Hematopoietic multipotent progenitor cell treated with erythropoietin and hydrocortisone succinate and interleukin-3 and kit ligand, for 15 days (in vitro differentiated cells): ENCODE measurements around the gene HIGD1B.

Experiments
- DNase-seq: peaks from one replicate; pipeline ENCODE4 v3.0.0-alpha.2; 2015; ENCODE audit warnings: low spot score

Gene HIGD1B

DNA sequence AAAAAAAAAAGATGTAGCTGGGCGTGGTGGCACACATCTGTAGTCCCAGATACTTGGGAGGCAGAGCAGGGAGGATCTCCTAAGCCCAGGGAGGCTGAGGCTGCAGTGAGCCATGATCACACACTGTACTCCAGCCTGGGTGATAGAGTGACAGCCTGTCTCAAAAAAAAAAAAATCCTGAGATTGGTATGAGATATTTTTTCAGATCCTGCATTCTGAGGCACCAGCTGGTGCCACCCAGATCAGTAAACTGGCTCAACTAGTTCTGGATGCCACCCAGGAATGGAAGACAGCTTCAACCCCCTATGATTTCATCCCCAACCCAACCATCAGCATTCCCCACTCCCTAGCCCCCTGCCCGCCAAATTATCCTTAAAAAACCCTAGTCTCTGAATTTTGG, 10.5 kb upstream of the HIGD1B start:
- DNase-seq: no peak

DNA sequence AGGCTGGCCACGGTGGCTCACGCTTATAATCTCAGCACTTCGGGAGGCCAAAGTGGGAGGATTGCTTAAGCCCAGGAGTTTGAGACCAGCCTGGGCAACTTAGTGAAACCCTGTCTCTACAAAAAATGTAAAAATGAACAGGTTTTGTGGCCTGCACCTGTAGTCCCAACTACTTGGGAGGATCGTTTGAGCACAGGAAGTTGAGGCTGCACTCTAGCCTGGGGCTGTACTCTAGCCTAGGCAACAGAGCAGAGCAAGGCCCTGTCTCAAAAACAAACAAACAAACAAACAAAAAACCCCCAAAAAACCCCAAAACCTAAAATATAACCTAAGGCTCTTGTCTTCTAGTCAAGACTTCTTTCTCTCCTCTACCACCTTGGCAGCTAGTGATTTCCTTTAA, 7.4 kb upstream of the HIGD1B start:
- DNase-seq: no peak

GRCh38 chr17:44840936-44841335, 6.7 kb upstream of the HIGD1B start:
- DNase-seq: no peak

- DNase-seq: no peak
Measured at GRCh38 chr17:44842748-44843147, 4.9 kb upstream of the HIGD1B start.

- no peak for DNase-seq
Measured at GRCh38 chr17:44844390-44844830, 3.3 kb upstream of the HIGD1B start.

GRCh38 chr17:44846206-44846605, 1.5 kb upstream of the HIGD1B start:
- no peak for DNase-seq

- DNase-seq: no peak
Measured at GRCh38 chr17:44848257-44848795, 643 bp downstream of the HIGD1B start.

DNA sequence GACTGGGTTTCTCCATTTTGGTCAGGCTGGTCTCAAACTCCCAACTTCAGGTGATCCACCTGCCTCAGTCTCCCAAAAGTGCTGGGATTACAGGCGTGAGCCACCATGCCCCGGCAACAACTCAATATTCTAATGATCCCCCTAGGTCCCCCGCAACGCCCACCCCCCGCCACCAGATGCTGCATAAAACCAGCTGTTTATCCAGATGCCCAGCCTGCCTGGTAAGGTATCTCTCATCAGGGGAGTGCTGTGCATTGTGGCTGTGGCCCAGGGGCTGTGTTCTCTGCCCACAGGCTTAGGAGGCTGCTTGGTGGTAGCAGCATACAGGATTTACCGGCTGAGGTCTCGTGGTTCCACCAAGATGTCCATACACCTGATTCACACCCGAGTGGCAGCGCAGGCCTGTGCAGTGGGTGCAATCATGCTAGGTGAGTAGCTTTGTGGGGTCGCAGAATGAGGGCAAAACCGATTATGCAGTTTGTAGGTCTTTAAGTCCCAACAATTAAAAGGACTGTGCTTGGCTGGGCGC, 1.3 kb downstream of the HIGD1B start:
- DNase-seq: no peak

- no peak for DNase-seq
Measured at GRCh38 chr17:44850025-44850424, 2.3 kb downstream of the HIGD1B start.

DNA sequence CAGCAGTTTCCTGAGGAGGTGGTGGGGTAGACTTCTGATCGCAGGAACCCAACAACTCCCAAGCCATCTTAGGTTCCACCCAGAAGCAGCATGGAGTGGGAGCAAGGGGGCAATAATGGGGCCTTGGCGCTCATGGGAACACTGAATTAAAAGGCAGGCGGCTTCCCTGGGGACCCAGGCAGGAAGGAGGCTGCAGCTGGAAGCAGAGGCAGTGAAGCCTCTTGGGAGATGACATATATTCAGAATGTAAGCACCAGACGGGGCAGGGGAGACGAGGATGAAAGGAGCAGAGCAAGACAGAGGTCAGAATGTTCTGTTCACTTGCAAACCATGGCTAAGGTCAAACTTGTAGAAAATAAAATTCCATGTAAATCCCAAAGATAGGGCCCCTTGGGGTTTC, 2.9 kb downstream of the HIGD1B start:
- DNase-seq: no peak

- DNase-seq: no peak
Measured at GRCh38 chr17:44854192-44854591, 6.5 kb downstream of the HIGD1B start.

GRCh38 chr17:44859701-44860100, 12.0 kb downstream of the HIGD1B start:
- DNase-seq: no peak

- no peak for DNase-seq
Measured at GRCh38 chr17:44862278-44862914, 14.7 kb downstream of the HIGD1B start.

- no peak for DNase-seq
Measured at GRCh38 chr17:44863061-44863918, 15.6 kb downstream of the HIGD1B start.

GRCh38 chr17:44864831-44865230, 17.1 kb downstream of the HIGD1B start:
- no peak for DNase-seq

GRCh38 chr17:44865231-44865660, 17.6 kb downstream of the HIGD1B start:
- DNase-seq: peak; percentile 74

- no peak for DNase-seq
Measured at GRCh38 chr17:44865931-44866330, 18.2 kb downstream of the HIGD1B start.

DNA sequence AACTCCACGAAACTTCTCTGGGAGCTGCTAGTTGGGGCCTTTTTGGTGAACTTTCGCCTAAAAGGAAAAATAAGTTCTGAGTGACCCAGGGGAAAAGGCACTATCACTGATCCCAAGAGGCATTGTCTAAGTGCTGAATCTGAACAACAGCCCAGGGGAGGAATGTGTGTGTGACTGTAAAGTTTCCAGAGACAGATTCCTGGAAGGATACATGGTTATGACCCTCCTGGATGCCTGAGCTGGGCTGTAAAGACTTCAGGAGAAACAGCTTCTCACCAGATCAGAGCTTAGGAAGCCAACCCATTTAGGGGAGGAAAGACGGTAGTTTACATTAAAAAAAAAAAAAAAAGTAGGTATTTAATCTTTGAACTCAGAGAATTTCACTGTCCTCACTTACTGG, 20.2 kb downstream of the HIGD1B start:
- DNase-seq: no peak

DNA sequence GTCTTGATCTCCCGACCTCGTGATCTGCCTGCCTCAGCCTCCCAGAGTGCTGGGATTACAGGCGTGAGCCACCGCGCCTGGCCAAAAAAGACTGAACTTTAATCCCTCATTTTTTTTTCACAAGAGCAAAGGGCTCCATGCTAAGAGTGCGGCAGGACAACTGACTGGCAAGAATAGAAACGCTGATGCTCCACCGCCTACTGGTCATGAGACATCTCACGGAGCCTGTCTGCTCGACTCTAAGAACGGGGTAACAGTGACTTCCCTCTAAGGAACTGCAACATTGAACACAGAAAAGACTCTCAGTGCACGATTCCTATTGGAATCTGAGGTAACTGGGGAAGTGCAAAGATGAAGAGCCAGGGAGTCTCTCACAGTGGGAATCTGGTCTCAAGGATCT, 23.9 kb downstream of the HIGD1B start:
- no peak for DNase-seq

- DNase-seq: no peak
Measured at GRCh38 chr17:44872131-44872768, 24.6 kb downstream of the HIGD1B start.

DNA sequence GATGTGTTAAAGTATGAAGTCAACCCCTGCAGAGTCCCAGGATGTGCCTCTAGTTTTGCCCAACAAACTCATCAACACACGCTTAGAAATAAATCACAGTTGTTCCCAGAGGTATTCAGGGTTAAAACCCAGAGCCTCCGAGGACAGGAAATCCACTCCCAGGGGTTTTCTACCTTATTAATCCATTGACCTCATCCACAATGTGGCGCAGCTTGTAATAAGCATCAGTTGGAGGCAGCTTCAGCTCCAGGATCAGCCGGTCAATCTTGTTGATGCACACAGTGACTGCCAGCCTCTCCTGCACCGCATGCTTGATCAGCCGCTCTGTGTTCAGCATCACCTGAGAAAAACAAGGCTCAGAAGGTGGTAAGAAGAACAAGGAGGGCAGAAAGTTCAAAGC, 28.1 kb downstream of the HIGD1B start:
- DNase-seq: no peak

- no peak for DNase-seq
Measured at GRCh38 chr17:44877121-44877520, 29.4 kb downstream of the HIGD1B start.
